Activated CD4-positive, alpha-beta memory T cell treated with anti-CD3 and anti-CD28 coated beads, Interleukin-2, amount 10 ng/mL, durations not matched to agents 7 days and 5 days (primary cell): ENCODE measurements around the gene NBPF10. TPM values are rescaled to one million over a fixed set of nuclear protein-coding genes. Genes with fewer than 3 reads are reported as not detected.
A peak's percentile ranks its signal among the peaks of the same experiment; 100 is the strongest.
"Not testable (repeated sequence)": the region's sequence is repeated elsewhere in the genome, so short reads cannot be mapped to it uniquely, and the experiment has no call there.

ENCODE experiments used
- CTCF ChIA-PET: fragments of 350-600 bp; sonication (Branson Sonifier 250); formaldehyde crosslinking; loops from one replicate; lab custom pipeline; 2021; ENCODE audit warnings: antibody characterized with exemption, inconsistent platforms; lab: Charles Lee
- POLR2A ChIA-PET: fragments of 350-600 bp; sonication (Branson Sonifier 250); formaldehyde crosslinking; loops from one replicate; lab custom pipeline; 2021; ENCODE audit warnings: antibody characterized with exemption; lab: Charles Lee
- DNase-seq: peaks from one replicate; pipeline ENCODE4 v3.0.0-alpha.2; 2020
- H3K27ac Mint-ChIP-seq: one replicate; pipeline ENCODE4 v1.8.0; 2021; ENCODE audit warnings: mild to moderate bottlenecking, mixed read lengths
- H3K27me3 Mint-ChIP-seq: one replicate; pipeline ENCODE4 v1.8.0; 2021; ENCODE audit warnings: mixed read lengths
- H3K36me3 Mint-ChIP-seq: one replicate; pipeline ENCODE4 v1.8.0; 2021; ENCODE audit warnings: low read depth, mixed read lengths
- H3K4me1 Mint-ChIP-seq: one replicate; pipeline ENCODE4 v1.8.0; 2021; ENCODE audit warnings: mixed read lengths
- H3K4me3 Mint-ChIP-seq: one replicate; pipeline ENCODE4 v1.8.0; 2021; ENCODE audit warnings: mild to moderate bottlenecking, mixed read lengths
- H3K9me3 Mint-ChIP-seq: one replicate; pipeline ENCODE4 v1.8.0; 2021; ENCODE audit warnings: mixed read lengths
- total RNA-seq, 2 experiments: library from RNA; stranded (reverse); gene quantifications; one replicate each; pipeline ENCODE4 v1.2.3, GENCODE V29; 2021

The NBPF10 gene
- 1 to 10 TPM; 2.1 to 2.2 TPM for total RNA-seq

- H3K36me3 Mint-ChIP-seq, H3K27me3 Mint-ChIP-seq, POLR2A ChIA-PET, H3K4me1 Mint-ChIP-seq, CTCF ChIA-PET, H3K9me3 Mint-ChIP-seq, H3K4me3 Mint-ChIP-seq, H3K27ac Mint-ChIP-seq: not testable (repeated sequence)
- peak; percentile 18 for DNase-seq
Observed at GRCh38 chr1:146144465-146144864, at the start of gene NBPF10. Gene NBPF10 (minus strand): TSS chr1:146144804. CDS start chr1:146144769, 35 bp downstream.

DNA sequence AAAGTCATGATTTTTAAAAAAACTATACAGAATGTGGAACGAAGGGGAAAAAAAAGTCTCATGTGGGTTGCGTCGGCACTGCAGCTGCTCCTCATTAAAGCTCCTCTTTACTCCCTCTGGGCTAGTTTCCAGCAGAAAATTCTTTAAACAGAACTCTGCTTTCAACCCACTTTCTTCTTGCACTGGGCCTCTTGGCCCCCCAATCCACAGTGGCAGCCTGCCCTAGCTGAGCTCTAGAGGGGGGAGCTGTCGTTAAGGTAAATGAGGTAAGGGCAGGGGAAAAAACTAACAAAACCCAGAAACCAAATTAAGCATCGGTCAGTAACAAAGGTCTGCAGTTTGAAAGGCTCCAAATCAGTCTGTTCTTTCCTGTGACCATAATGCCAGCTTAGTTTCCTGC is 29.9 kb upstream of the NBPF10 start:
- H3K9me3 Mint-ChIP-seq, H3K4me1 Mint-ChIP-seq, CTCF ChIA-PET, H3K27me3 Mint-ChIP-seq, DNase-seq, H3K4me3 Mint-ChIP-seq, H3K36me3 Mint-ChIP-seq, POLR2A ChIA-PET, H3K27ac Mint-ChIP-seq: not testable (repeated sequence)

DNA sequence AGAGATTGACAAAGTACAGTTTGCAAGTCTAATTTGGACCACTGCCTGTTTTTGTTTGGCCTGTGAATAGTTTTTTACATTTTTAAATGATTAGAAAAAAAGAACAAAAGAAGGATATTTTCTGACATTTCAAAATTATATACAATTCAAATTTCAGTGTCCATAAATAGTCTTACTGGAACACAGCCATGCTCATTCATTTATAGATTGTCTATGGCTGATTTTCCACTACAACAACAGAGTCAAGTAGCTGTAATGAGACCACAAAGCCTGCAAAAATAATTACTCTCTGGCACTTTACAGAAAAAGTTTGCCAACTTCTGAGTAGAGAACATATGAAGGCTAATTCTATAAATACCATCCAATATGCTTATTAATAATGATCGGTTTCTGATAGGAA is 23.1 kb upstream of the NBPF10 start:
- H3K27me3 Mint-ChIP-seq, H3K4me1 Mint-ChIP-seq, H3K27ac Mint-ChIP-seq, DNase-seq, CTCF ChIA-PET, H3K9me3 Mint-ChIP-seq, H3K4me3 Mint-ChIP-seq, H3K36me3 Mint-ChIP-seq, POLR2A ChIA-PET: not testable (repeated sequence)

DNA sequence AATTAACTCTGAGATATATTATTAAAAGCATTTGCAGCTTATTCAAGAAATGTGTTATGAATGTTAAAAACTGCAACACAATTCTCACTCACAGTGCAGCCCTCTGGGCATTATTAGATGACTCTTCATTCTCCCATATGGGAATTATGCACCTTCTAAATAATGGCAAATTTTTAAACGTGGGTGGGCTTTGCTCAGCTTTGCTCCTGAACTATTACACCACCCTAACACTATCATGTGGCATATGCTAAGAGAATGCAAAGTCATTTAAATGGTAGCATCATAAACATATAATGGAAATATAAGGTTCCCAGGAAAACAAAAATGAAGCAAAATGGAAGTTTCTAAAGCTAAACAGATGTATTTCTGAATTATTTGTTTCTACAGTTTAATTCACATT is 22.7 kb upstream of the NBPF10 start:
- DNase-seq, H3K9me3 Mint-ChIP-seq, H3K27ac Mint-ChIP-seq, POLR2A ChIA-PET, H3K36me3 Mint-ChIP-seq, H3K4me3 Mint-ChIP-seq, H3K4me1 Mint-ChIP-seq, CTCF ChIA-PET, H3K27me3 Mint-ChIP-seq: not testable (repeated sequence)

Other genes with a start within 250 kb of the NBPF10 start
- gene ITGA10, start 234.8 kb downstream of the NBPF10 start, total RNA-seq: 1 to 10 TPM in 1 of 2 experiments, under 1 TPM in 1; 0.98 to 1.1 TPM
- 10 to 100 TPM; 29.0 to 33.2 TPM for gene PEX11B, start 226.1 kb downstream of the NBPF10 start, total RNA-seq
- gene RBM8A, start 217.3 kb downstream of the NBPF10 start, total RNA-seq: 100 to 1,000 TPM; 168 to 174 TPM
- gene LIX1L, start 186.8 kb downstream of the NBPF10 start, total RNA-seq: 10 to 100 TPM; 50.3 to 51.0 TPM
- 1 to 10 TPM; 2.9 to 3.7 TPM for gene ANKRD34A, start 180.2 kb downstream of the NBPF10 start, total RNA-seq
- gene POLR3GL, start 180.1 kb downstream of the NBPF10 start, total RNA-seq: 10 to 100 TPM; 32.4 to 33.7 TPM
- gene TXNIP, start 148.2 kb downstream of the NBPF10 start, total RNA-seq: 100 to 1,000 TPM; 397 to 407 TPM
- gene HJV, start 123.1 kb downstream of the NBPF10 start, total RNA-seq: not detected
- gene NOTCH2NLA, start 84.2 kb upstream of the NBPF10 start, total RNA-seq: 10 to 100 TPM; 27.7 to 28.8 TPM